Measurements from ENCODE around the gene PAIP2.
"Not testable (repeated sequence)": the region's sequence is repeated elsewhere in the genome, so short reads cannot be mapped to it uniquely, and the experiment has no call there.

PAIP2 gene

DNA sequence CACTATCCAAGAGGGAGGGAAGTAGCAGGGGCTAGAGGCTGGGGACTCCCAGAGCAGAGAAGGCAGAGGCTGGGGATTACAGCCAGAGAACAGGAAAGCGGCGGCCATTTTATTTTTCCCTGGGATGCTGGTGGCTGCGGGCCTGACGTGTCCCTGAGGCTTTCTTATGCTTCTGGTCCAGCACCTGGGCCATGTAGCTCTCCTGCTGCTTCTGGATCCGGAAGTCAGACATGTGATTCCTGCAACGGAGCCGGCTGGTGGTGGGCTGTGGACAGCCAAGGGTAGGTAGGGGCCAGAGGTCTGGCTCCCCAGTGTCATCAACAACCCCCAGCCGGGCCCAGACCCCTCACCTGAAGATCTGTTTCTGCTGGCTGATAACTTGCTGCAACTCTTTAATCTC, 55.0 kb downstream of the PAIP2 start:
- no peak for TF ChIP-seq POLR2A (IDR thresholded peaks at IDR 0.05; ENCODE audit: low read depth, low read length)
- FAIRE-seq (no peak), DNase-seq (ENCODE audit: insufficient read length, low spot score) (no peak)

DNA sequence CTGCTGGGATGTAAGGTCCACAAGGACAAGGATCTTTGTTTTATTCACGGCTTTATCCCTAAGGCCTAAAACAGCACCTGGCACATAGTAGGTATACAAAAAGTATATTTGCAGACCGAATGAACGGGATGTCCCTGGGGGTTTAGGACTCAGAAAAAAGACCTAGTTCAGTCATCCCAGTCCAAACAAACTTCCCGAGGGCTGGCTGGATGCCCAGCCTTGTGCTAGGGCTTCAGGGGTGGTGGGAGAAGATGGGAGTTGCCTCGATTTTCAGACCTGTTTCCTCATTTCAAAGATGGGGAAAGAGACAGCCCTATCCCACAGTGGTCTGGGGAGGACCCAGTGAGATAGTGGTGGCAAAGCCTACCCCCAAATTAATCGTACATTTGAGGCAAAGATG, 56.3 kb downstream of the PAIP2 start:
- DNase-seq (ENCODE audit: insufficient read length, low spot score) (no peak), FAIRE-seq (no peak)
- TF ChIP-seq POLR2A (IDR thresholded peaks at IDR 0.05; ENCODE audit: low read depth, low read length), result no peak

DNA sequence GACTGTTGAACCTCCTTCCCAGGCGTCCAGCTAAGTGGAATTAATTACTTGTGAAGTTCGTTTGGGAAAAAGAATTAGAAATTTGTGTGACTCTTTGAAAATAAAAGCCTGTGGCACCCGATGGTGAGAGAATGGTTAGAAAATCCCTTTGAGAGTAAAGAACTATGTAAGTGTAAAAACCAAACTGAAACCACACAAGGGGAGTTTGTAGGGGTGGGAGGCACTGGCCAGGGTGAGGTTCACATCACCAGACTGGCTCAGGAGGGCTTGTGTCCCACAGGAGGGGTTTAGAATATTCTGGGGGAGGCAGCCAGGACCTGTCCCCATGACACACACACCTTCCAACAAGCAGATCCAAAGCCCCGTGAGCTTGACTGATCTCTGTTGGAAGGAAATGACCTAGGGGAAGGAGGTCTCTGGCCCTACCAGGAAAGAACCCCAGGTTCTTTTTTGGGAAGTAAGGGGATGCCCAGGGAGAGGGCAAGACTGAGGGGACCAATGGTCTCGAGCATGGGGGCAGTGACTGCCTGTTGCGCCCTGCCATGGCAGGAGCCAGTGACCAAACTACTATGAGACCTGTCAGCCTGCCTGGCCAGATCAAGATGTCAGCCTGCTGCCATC, 58.0 kb downstream of the PAIP2 start:
- TF ChIP-seq POLR2A (IDR thresholded peaks at IDR 0.05; ENCODE audit: low read depth, low read length), result no peak
- no peak for FAIRE-seq

GRCh38 chr5:139401546-139401945, 59.9 kb downstream of the PAIP2 start:
- FAIRE-seq, result no peak
- DNase-seq (ENCODE audit: insufficient read length, low spot score), result no peak

More for the DNA sequence above, 58.0 kb downstream of the PAIP2 start:
- no peak for DNase-seq (ENCODE audit: insufficient read length, low spot score)

GRCh38 chr5:139402561-139403158, 61.0 kb downstream of the PAIP2 start:
- FAIRE-seq (no peak), DNase-seq (ENCODE audit: insufficient read length, low spot score) (no peak)
- no peak for TF ChIP-seq POLR2A (IDR thresholded peaks at IDR 0.05; ENCODE audit: low read depth, low read length)

More at GRCh38 chr5:139401546-139401945, 59.9 kb downstream of the PAIP2 start:
- no peak for TF ChIP-seq POLR2A (IDR thresholded peaks at IDR 0.05; ENCODE audit: low read depth, low read length)

- no peak for TF ChIP-seq POLR2A (IDR thresholded peaks at IDR 0.05; ENCODE audit: low read depth, low read length)
- FAIRE-seq (no peak), DNase-seq (ENCODE audit: insufficient read length, low spot score) (no peak)
Measured at GRCh38 chr5:139403418-139403786, 61.7 kb downstream of the PAIP2 start.

DNA sequence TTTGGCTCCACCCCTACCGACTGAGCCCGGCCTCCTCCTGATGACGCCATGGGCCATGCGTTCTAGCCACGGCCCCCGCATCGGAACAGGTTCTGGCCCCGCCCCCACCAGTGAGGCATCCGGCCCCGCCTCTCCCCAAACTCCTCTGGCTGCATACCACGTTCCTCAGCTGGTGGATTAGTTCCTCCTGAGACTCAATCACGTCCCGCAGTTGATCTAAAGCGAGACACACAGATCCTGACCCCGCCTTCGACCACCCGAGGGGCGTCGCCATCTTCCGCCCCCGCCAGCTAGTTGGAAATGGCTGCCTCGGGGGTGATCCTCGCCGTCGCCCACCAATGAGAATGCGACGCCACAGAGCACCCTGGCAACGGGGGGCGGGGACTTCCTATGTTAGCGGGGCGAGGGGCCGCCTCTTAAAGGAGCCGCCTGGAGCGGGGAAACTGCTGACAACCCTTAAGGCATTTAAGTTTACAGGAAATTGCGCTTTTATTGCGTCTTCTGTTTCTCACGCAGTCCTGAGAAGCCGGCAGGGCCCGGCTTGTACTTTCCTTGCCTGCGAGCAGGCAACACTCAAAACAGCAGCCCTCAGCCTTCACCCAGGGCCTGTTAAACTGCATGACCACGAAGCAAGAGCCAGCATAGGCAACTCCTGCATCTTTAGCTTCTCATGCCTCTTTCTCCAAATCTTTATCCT, 62.3 kb downstream of the PAIP2 start, which contains the start of gene SPATA24:
SPATA24 (minus strand) TSS at position 303 of the 697 bp plus-strand sequence; CDS start at position 274, 29 bp downstream.
- TF ChIP-seq POLR2A (IDR thresholded peaks at IDR 0.05; ENCODE audit: low read depth, low read length), result no peak
- FAIRE-seq (no peak), DNase-seq (ENCODE audit: insufficient read length, low spot score) (peak; percentile 95)

GRCh38 chr5:139404484-139404840, 62.8 kb downstream of the PAIP2 start:
- FAIRE-seq, result no peak
- TF ChIP-seq POLR2A (IDR thresholded peaks at IDR 0.05; ENCODE audit: low read depth, low read length), result no peak
- no peak for DNase-seq (ENCODE audit: insufficient read length, low spot score)

DNA sequence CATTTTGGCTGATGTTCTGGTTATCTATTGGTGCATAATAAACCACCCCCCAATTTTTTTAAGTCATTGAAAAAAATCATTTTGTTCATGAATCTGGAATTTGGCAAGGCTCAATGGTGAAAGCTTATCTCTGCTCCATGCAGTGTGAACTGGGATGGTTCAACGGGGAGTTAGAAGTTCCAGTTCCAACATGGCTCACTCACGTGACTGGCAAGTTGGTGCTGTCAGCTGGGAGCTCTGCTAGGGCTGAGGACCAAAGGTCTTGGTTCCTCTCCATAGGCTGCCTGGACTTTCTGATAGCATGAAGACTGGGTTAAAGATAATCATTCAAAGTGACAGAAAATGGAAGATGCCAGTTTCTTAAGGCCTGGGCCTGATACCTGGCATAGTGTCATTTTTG, 65.3 kb downstream of the PAIP2 start:
- DNase-seq (ENCODE audit: insufficient read length, low spot score) (no peak), FAIRE-seq (no peak)
- no peak for TF ChIP-seq POLR2A (IDR thresholded peaks at IDR 0.05; ENCODE audit: low read depth, low read length)

GRCh38 chr5:139407517-139407916, 65.9 kb downstream of the PAIP2 start:
- TF ChIP-seq POLR2A (IDR thresholded peaks at IDR 0.05; ENCODE audit: low read depth, low read length), result no peak
- FAIRE-seq (no peak), DNase-seq (ENCODE audit: insufficient read length, low spot score) (no peak)

- no peak for DNase-seq (ENCODE audit: insufficient read length, low spot score)
- no peak for FAIRE-seq
- no peak for TF ChIP-seq POLR2A (IDR thresholded peaks at IDR 0.05; ENCODE audit: low read depth, low read length)
Measured at GRCh38 chr5:139408191-139408590, 66.5 kb downstream of the PAIP2 start.

- not testable (repeated sequence) for FAIRE-seq
Measured at GRCh38 chr5:139409116-139409515, 67.5 kb downstream of the PAIP2 start.

GRCh38 chr5:139410121-139410992, 68.7 kb downstream of the PAIP2 start:
- TF ChIP-seq POLR2A (IDR thresholded peaks at IDR 0.05; ENCODE audit: low read depth, low read length), result no peak
- no peak for FAIRE-seq

More at GRCh38 chr5:139409116-139409515, 67.5 kb downstream of the PAIP2 start:
- not testable (repeated sequence) for DNase-seq (ENCODE audit: insufficient read length, low spot score)

More at GRCh38 chr5:139410121-139410992, 68.7 kb downstream of the PAIP2 start:
- DNase-seq (ENCODE audit: insufficient read length, low spot score), result no peak

Data from H54 (cell line).